ENCODE data around the gene PGGHG. TPM values are rescaled to one million over a fixed set of nuclear protein-coding genes. Genes with fewer than 3 reads are reported as not detected.
"Not testable (repeated sequence)": the region's sequence is repeated elsewhere in the genome, so short reads cannot be mapped to it uniquely, and the experiment has no call there.

Gene PGGHG
- polyA plus RNA-seq, 1 donor (not counting 4 experiments of a cell fraction or from before 2014, with no cell fraction given): 4.3 TPM

- Histone ChIP-seq H3K79me2 (ENCODE audit: control insufficient read depth, insufficient read depth, low read length) (peaks cover 13% of the 10 kb centered on the region), H3K4me3 (ENCODE audit: control insufficient read depth in 2 of 3, extremely low read depth in 1 of 3, insufficient read depth in 2 of 3, low read depth in 1 of 3, low read length in 3 of 3) (no peak overlapping the region), H3K27me3 (ENCODE audit: control insufficient read depth, extremely low read depth, insufficient read depth, low read length) (peaks cover 7% of the 10 kb centered on the region), H3K9ac (ENCODE audit: control insufficient read depth, extremely low read depth, insufficient read depth, low read length) (no peak overlapping the region), H3K9me1 (ENCODE audit: control insufficient read depth, extremely low read depth, insufficient read depth, low read length) (no peaks in the 10 kb centered on the region), H3K9me3 (ENCODE audit: control insufficient read depth, low read depth, low read length) (no peaks in the 10 kb centered on the region), H3K36me3 (ENCODE audit: control insufficient read depth in 2 of 2, extremely low read depth in 1 of 2, insufficient read depth in 2 of 2, low read length in 2 of 2) (no peaks in the 10 kb centered on the region), H2AFZ (ENCODE audit: control insufficient read depth, low read length) (no peak overlapping the region), H4K20me1 (ENCODE audit: control insufficient read depth, extremely low read depth, insufficient read depth, low read length) (no peaks in the 10 kb centered on the region), H3K4me1 (ENCODE audit: control insufficient read depth, extremely low read depth, insufficient read depth, low read length) (peaks cover 3% of the 10 kb centered on the region), H3K27ac (ENCODE audit: control insufficient read depth, insufficient read depth, low read length) (no peak overlapping the region), H3K4me2 (ENCODE audit: control insufficient read depth, extremely low read depth, insufficient read depth, low read depth, low read length) (no peak overlapping the region)
- DNase-seq (ENCODE audit: low read depth, low spot score): no peak
- TF ChIP-seq CTCF (optimal IDR thresholded peaks at IDR 0.05 in 1 of 3, IDR thresholded peaks at IDR 0.05 in 1 of 3, conservative IDR thresholded peaks at IDR 0.05 in 1 of 3; ENCODE audit: extremely low read depth in 1 of 3, insufficient read depth in 2 of 3, low read length in 3 of 3): no peak
- no peak for TF ChIP-seq EZH2 (IDR thresholded peaks at IDR 0.05; ENCODE audit: low read length)
- dilution Hi-C loops (cut with MboI; ENCODE audit: extremely low pct_ligation_motif_present, low sequenced_read_pairs): no loop called here
- FAIRE-seq: no peak
Observed at GRCh38 chr11:324156-324555, 35.2 kb downstream of the PGGHG start.

- DNase-seq (ENCODE audit: low read depth, low spot score); H2AFZ ChIP-seq (ENCODE audit: control insufficient read depth, low read length); H3K27ac ChIP-seq (ENCODE audit: control insufficient read depth, insufficient read depth, low read length); H3K4me1 ChIP-seq (ENCODE audit: control insufficient read depth, extremely low read depth, insufficient read depth, low read length); H3K36me3 ChIP-seq (ENCODE audit: control insufficient read depth in 2 of 2, extremely low read depth in 1 of 2, insufficient read depth in 2 of 2, low read length in 2 of 2); H3K9me1 ChIP-seq (ENCODE audit: control insufficient read depth, extremely low read depth, insufficient read depth, low read length); H3K9ac ChIP-seq (ENCODE audit: control insufficient read depth, extremely low read depth, insufficient read depth, low read length); H3K9me3 ChIP-seq (ENCODE audit: control insufficient read depth, low read depth, low read length); H4K20me1 ChIP-seq (ENCODE audit: control insufficient read depth, extremely low read depth, insufficient read depth, low read length); H3K27me3 ChIP-seq (ENCODE audit: control insufficient read depth, extremely low read depth, insufficient read depth, low read length); dilution Hi-C loops (cut with MboI; ENCODE audit: extremely low pct_ligation_motif_present, low sequenced_read_pairs); FAIRE-seq; H3K4me2 ChIP-seq (ENCODE audit: control insufficient read depth, extremely low read depth, insufficient read depth, low read depth, low read length); H3K4me3 ChIP-seq (ENCODE audit: control insufficient read depth in 2 of 3, extremely low read depth in 1 of 3, insufficient read depth in 2 of 3, low read depth in 1 of 3, low read length in 3 of 3); H3K79me2 ChIP-seq (ENCODE audit: control insufficient read depth, insufficient read depth, low read length): not testable (repeated sequence)
Observed at GRCh38 chr11:324593-325517, 35.9 kb downstream of the PGGHG start.

Measured in keratinocyte (primary cell).